NCI-H146 treated with DMSO at 0.1 percent for 48 hours (cell line): ENCODE data around the gene CCDC177.

ENCODE experiments used
- DNase-seq: peaks from one replicate; lab custom pipeline; 2025; ENCODE audit not compliant: unreplicated experiment; lab: John Stamatoyannopoulos, UW

The CCDC177 gene

GRCh38 chr14:69569859-69570258, 4.8 kb downstream of the CCDC177 start:
- no peak for DNase-seq

GRCh38 chr14:69567563-69567962, 7.1 kb downstream of the CCDC177 start:
- no peak for DNase-seq

- peak; percentile 16 for DNase-seq
These were observed 12.8 kb downstream of the CCDC177 start for GRCh38 chr14:69561893-69562292.

GRCh38 chr14:69560826-69561225, 13.8 kb downstream of the CCDC177 start:
- DNase-seq, result no peak

- DNase-seq, result peak; percentile 43
These were observed 15.1 kb downstream of the CCDC177 start for GRCh38 chr14:69559581-69560011.

- DNase-seq, result no peak
These were observed 15.9 kb downstream of the CCDC177 start for GRCh38 chr14:69558774-69559173.

- DNase-seq, result no peak
These were observed 20.2 kb downstream of the CCDC177 start for GRCh38 chr14:69554500-69554899.

GRCh38 chr14:69553252-69553651, 21.4 kb downstream of the CCDC177 start:
- DNase-seq, result no peak

GRCh38 chr14:69551511-69551910, 23.2 kb downstream of the CCDC177 start:
- no peak for DNase-seq

GRCh38 chr14:69548566-69548965, 26.1 kb downstream of the CCDC177 start:
- DNase-seq, result no peak

- peak; percentile 48 for DNase-seq
These were observed 26.8 kb downstream of the CCDC177 start for GRCh38 chr14:69547701-69548348.

GRCh38 chr14:69543341-69544115, 31.1 kb downstream of the CCDC177 start:
- DNase-seq, result no peak

GRCh38 chr14:69542311-69542710, 32.4 kb downstream of the CCDC177 start:
- no peak for DNase-seq

- DNase-seq, result no peak
These were observed 33.9 kb downstream of the CCDC177 start for GRCh38 chr14:69540654-69541335.

GRCh38 chr14:69539631-69540410, 34.9 kb downstream of the CCDC177 start:
- no peak for DNase-seq

- no peak for DNase-seq
These were observed 35.9 kb downstream of the CCDC177 start for GRCh38 chr14:69538766-69539165.

GRCh38 chr14:69537900-69538299, 36.8 kb downstream of the CCDC177 start:
- no peak for DNase-seq

GRCh38 chr14:69536971-69537370, 37.7 kb downstream of the CCDC177 start:
- DNase-seq, result no peak

GRCh38 chr14:69535230-69535848, 39.3 kb downstream of the CCDC177 start:
- DNase-seq, result peak; percentile 31

GRCh38 chr14:69532561-69533340, 41.9 kb downstream of the CCDC177 start:
- no peak for DNase-seq
